A549 (cell line): ENCODE measurements around the gene INPP4B.

Experiments
- BHLHE40 ChIP-seq: IDR thresholded peaks from 2 replicates; pipeline ENCODE4 v1.6.1; 2012; ENCODE audit warnings: low read depth, low read length, inconsistent platforms
- CBX8 ChIP-seq: fragments of 200-600 bp; sonication (generic); IDR thresholded peaks from 2 replicates; pipeline ENCODE4 v1.6.1; 2016
- CHD2 ChIP-seq: fragments of 150-350 bp; IDR thresholded peaks from 2 replicates; pipeline ENCODE4 v1.6.1; 2014; ENCODE audit warnings: low read length; ENCODE audit not compliant: partially characterized antibody
- CHD4 ChIP-seq: fragments of 200-600 bp; sonication (generic); IDR thresholded peaks from 2 replicates; pipeline ENCODE4 v1.6.1; 2016; ENCODE audit warnings: antibody characterized with exemption, mild to moderate bottlenecking, borderline replicate concordance
- EHMT2 ChIP-seq: fragments of 200-600 bp; sonication (generic); IDR thresholded peaks from 2 replicates; pipeline ENCODE4 v1.6.1; 2016; ENCODE audit warnings: antibody characterized with exemption, low read depth, mild to moderate bottlenecking, moderate library complexity
- HOXB13 ChIP-seq: fragments of 250-450 bp; sonication (Bioruptor Pico); IDR thresholded peaks from 2 replicates; pipeline ENCODE4 v1.5.0; 2020; ENCODE audit warnings: low read depth, mild to moderate bottlenecking, moderate library complexity
- NR3C1 ChIP-seq: fragments of >200 bp; sonication (Bioruptor Twin); formaldehyde crosslinking; IDR thresholded peaks from 3 replicates; pipeline ENCODE4 v1.6.1; 2017
- POLR2A ChIP-seq: IDR thresholded peaks from 2 replicates; pipeline ENCODE4 v1.6.1; 2012; ENCODE audit warnings: mild to moderate bottlenecking, low read length
- RAD21 ChIP-seq, 2 experiments: fragments of >200 bp in 1 of 2; sonication (Bioruptor Twin) in 1 of 2; formaldehyde crosslinking in 1 of 2; IDR thresholded peaks in 1 of 2; conservative IDR thresholded peaks in 1 of 2; 2 replicates in 1 of 2; 3 replicates in 1 of 2; pipeline ENCODE4 v1.6.1; 2012 to 2018; ENCODE audit warnings: inconsistent platforms in 1 of 2
- RARB ChIP-seq: fragments of 250-450 bp; sonication (Bioruptor Pico); IDR thresholded peaks from 2 replicates; pipeline ENCODE4 v1.8.0; 2021; ENCODE audit warnings: mild to moderate bottlenecking, moderate library complexity
- SMC3 ChIP-seq: fragments of >200 bp; sonication (Bioruptor Twin); formaldehyde crosslinking; IDR thresholded peaks from 3 replicates; pipeline ENCODE4 v1.6.1; 2018; ENCODE audit warnings: inconsistent platforms
- SREBF2 ChIP-seq: fragments of 450-650 bp; IDR thresholded peaks from 2 replicates; pipeline ENCODE4 v1.6.1; 2014; ENCODE audit warnings: mild to moderate bottlenecking, moderate library complexity
- ZFP36 ChIP-seq: fragments of 450-650 bp; IDR thresholded peaks from 2 replicates; pipeline ENCODE4 v1.6.1; 2014; ENCODE audit warnings: borderline replicate concordance; ENCODE audit not compliant: partially characterized antibody
- TF ChIP-seq, protein P1 (sequence below): fragments of >200 bp; sonication (Bioruptor Twin); formaldehyde crosslinking; IDR thresholded peaks from 3 replicates; pipeline ENCODE4 v1.5.1; 2016

DNA sequence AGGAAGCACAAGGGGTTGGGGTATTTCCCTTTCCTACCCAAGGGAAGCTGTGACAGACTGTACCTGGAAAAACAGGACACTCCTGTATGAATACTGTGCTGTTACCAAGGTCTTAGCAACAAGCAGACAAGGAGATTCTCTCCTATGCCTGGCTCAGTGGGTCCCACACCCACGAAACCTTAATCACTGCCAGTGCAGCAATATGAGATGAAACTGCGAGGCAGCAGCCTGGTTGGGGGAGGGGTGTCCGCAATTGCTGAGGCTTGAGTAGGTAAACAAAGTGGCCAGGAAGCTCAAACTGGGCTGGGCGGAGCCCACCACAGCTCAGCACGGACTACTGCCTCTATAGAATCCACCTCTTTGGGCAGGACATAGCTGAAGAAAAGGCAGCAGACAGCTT lies 197.7 kb downstream of the INPP4B start:
- TF ChIP-seq, protein P1, sequence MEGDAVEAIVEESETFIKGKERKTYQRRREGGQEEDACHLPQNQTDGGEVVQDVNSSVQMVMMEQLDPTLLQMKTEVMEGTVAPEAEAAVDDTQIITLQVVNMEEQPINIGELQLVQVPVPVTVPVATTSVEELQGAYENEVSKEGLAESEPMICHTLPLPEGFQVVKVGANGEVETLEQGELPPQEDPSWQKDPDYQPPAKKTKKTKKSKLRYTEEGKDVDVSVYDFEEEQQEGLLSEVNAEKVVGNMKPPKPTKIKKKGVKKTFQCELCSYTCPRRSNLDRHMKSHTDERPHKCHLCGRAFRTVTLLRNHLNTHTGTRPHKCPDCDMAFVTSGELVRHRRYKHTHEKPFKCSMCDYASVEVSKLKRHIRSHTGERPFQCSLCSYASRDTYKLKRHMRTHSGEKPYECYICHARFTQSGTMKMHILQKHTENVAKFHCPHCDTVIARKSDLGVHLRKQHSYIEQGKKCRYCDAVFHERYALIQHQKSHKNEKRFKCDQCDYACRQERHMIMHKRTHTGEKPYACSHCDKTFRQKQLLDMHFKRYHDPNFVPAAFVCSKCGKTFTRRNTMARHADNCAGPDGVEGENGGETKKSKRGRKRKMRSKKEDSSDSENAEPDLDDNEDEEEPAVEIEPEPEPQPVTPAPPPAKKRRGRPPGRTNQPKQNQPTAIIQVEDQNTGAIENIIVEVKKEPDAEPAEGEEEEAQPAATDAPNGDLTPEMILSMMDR, result no peak
- TF ChIP-seq BHLHE40 (no peak), RARB (no peak), HOXB13 (CRISPR knock-in tag) (no peak), NR3C1 (no peak), SMC3 (no peak), SREBF2 (no peak), CHD2 (no peak), RAD21 (conservative IDR thresholded peaks at IDR 0.05 in 1 of 2, IDR thresholded peaks at IDR 0.05 in 1 of 2) (no peak), CBX8 (no peak), EHMT2 (no peak), ZFP36 (no peak), CHD4 (no peak), POLR2A (no peak)
